Kidney epithelial cell (primary cell): ENCODE measurements around the gene NPB. TPM values are rescaled to one million over a fixed set of nuclear protein-coding genes. Genes with fewer than 3 reads are reported as not detected.

Experiments used
- DNase-seq: peaks from one replicate; pipeline ENCODE4 v3.0.0-alpha.2; 2010; ENCODE audit warnings: low read depth
- H3K27me3 ChIP-seq: 2 replicates; pipeline ENCODE4 v1.6.0; 2011; ENCODE audit warnings: low read length; ENCODE audit not compliant: control insufficient read depth, insufficient read depth
- H3K36me3 ChIP-seq: 2 replicates; pipeline ENCODE4 v1.5.1; 2011; ENCODE audit warnings: low read length; ENCODE audit not compliant: control insufficient read depth, insufficient read depth
- H3K4me3 ChIP-seq: 2 replicates; pipeline ENCODE4 v1.5.1; 2011; ENCODE audit warnings: low read depth, mild to moderate bottlenecking, control low read depth, low read length
- CTCF ChIP-seq: IDR thresholded peaks from 2 replicates; pipeline ENCODE4 v1.5.1; 2011; ENCODE audit warnings: mild to moderate bottlenecking, moderate library complexity, low read length, control low read depth, inconsistent platforms; ENCODE audit not compliant: insufficient read depth, poor library complexity, severe bottlenecking
- total RNA-seq: library from RNA; depleted of rRNA; stranded (reverse); fragments of >200 nt; gene quantifications from 2 replicates; pipeline ENCODE4 v1.2.3, GENCODE V29; 2015

NPB gene
- total RNA-seq, 1 donor from 2014 or later, result 1.9 TPM

GRCh38 chr17:81930142-81931125 is 28.4 kb downstream of the NPB start:
- no peak for DNase-seq
- no peak for TF ChIP-seq CTCF
- H3K4me3 ChIP-seq, result no peak overlapping the region
- no peaks in the 10 kb centered on the region for H3K36me3 ChIP-seq
- H3K27me3 ChIP-seq, result peaks cover 9% of the 10 kb centered on the region

GRCh38 chr17:81931189-81931556 is 29.1 kb downstream of the NPB start:
- H3K36me3 ChIP-seq, result no peaks in the 10 kb centered on the region
- no peak overlapping the region for H3K4me3 ChIP-seq
- no peak for TF ChIP-seq CTCF
- peaks cover 9% of the 10 kb centered on the region for H3K27me3 ChIP-seq
- DNase-seq, result no peak

- no peak for TF ChIP-seq CTCF
- Histone ChIP-seq H3K4me3 (no peak overlapping the region), H3K27me3 (peaks cover 9% of the 10 kb centered on the region), H3K36me3 (peaks cover 2% of the 10 kb centered on the region)
- no peak for DNase-seq
These were observed 29.7 kb downstream of the NPB start for GRCh38 chr17:81931557-81932332.

- Histone ChIP-seq H3K36me3 (peaks cover 2% of the 10 kb centered on the region), H3K4me3 (no peak overlapping the region), H3K27me3 (peaks cover 9% of the 10 kb centered on the region)
- no peak for DNase-seq
- TF ChIP-seq CTCF, result no peak
These were observed 30.4 kb downstream of the NPB start for GRCh38 chr17:81932333-81932983.

DNA sequence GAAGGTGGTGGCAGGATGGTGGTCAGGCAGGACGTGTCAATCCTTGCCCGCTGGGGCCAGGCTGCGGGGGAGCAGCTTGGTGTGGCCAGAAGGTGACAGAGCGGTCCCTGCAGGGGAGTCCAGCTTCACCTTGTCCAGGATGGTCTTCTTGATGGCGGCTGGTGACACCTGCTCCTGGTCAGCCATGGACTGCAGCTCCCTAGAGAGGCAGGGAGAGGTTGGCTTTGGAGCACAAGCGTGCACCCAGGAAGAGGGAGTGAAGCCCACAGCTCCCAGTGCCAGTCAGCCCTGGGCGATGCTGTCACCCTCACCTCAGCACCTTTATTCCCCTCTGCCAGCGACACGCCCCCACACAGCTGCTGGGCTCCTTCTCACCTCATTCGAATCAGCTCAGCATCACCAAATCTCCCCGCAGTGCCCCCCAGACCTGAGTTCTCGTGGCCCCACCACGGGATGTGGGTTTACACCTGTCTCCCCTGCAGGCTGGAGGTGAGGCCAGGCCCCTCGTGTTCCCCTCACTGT is 31.2 kb downstream of the NPB start:
- H3K36me3 ChIP-seq, result peaks cover 2% of the 10 kb centered on the region
- peaks cover 8% of the 10 kb centered on the region for H3K27me3 ChIP-seq
- TF ChIP-seq CTCF, result no peak
- no peak for DNase-seq
- H3K4me3 ChIP-seq, result no peak overlapping the region
